Effector memory CD4-positive, alpha-beta T cell (primary cell): ENCODE data around the gene PLEKHD1.

ENCODE experiments used
- DNase-seq, 3 donors: peaks; one replicate each; pipeline ENCODE4 v3.0.0-alpha.2; 2020
- H3K27ac ChIP-seq: 2 replicates; pipeline ENCODE4 v1.7.0; 2013; ENCODE audit warnings: mild to moderate bottlenecking, low read length, moderate library complexity; ENCODE audit not compliant: insufficient read depth, poor library complexity, severe bottlenecking
- H3K27me3 ChIP-seq: replicated peaks from 2 replicates; pipeline ENCODE4 v1.7.0; 2013; ENCODE audit warnings: mild to moderate bottlenecking, low read length; ENCODE audit not compliant: insufficient read depth, control insufficient read depth, poor library complexity, severe bottlenecking
- H3K36me3 ChIP-seq: 2 replicates; pipeline ENCODE4 v1.7.0; 2013; ENCODE audit warnings: mild to moderate bottlenecking, low read length, moderate library complexity; ENCODE audit not compliant: control insufficient read depth, insufficient read depth
- H3K4me1 ChIP-seq: 2 replicates; pipeline ENCODE4 v1.7.0; 2013; ENCODE audit warnings: low read length, mild to moderate bottlenecking; ENCODE audit not compliant: control insufficient read depth, insufficient read depth, poor library complexity, severe bottlenecking
- H3K4me3 ChIP-seq: 2 replicates; pipeline ENCODE4 v1.7.0; 2013; ENCODE audit warnings: low read length, low read depth, mild to moderate bottlenecking; ENCODE audit not compliant: insufficient read depth, poor library complexity, severe bottlenecking
- H3K9me3 ChIP-seq: 2 replicates; pipeline ENCODE4 v1.7.0; 2013; ENCODE audit warnings: mild to moderate bottlenecking, low read length, moderate library complexity; ENCODE audit not compliant: control insufficient read depth

PLEKHD1 gene

GRCh38 chr14:69529563-69529962 lies 45.0 kb downstream of the PLEKHD1 start:
- H3K27me3 ChIP-seq = no peaks in the 10 kb centered on the region
- DNase-seq = no peak
- H3K4me3 ChIP-seq = no peak overlapping the region
- no peaks in the 10 kb centered on the region for H3K36me3 ChIP-seq
- H3K4me1 ChIP-seq = no peaks in the 10 kb centered on the region
- H3K27ac ChIP-seq = no peak overlapping the region
- no peaks in the 10 kb centered on the region for H3K9me3 ChIP-seq

DNA sequence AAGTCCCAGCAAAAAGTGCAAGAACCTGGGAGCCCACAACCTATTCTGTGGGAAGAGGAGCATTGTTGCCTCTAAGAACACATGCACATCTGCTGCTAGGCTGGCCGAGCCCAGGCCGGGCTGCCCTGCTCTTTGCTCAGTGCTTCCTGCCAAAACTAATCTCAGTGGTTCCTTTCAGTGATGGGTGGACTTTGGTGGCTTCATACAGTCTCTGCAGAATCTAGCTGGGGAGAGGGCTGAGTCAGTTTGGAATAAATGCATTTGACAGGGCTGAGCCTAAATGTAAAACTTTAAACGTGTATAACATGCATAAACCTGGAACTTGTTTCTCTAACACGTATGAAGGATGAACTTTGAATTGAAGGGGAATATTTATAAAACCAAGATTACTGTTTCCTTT lies 45.6 kb downstream of the PLEKHD1 start:
- Histone ChIP-seq H3K36me3 (no peaks in the 10 kb centered on the region), H3K4me3 (no peak overlapping the region), H3K9me3 (no peaks in the 10 kb centered on the region), H3K27ac (no peak overlapping the region), H3K4me1 (no peaks in the 10 kb centered on the region), H3K27me3 (no peaks in the 10 kb centered on the region)
- DNase-seq = no peak

- Histone ChIP-seq H3K27me3 (no peaks in the 10 kb centered on the region), H3K4me3 (no peak overlapping the region), H3K27ac (no peak overlapping the region), H3K4me1 (no peaks in the 10 kb centered on the region), H3K9me3 (no peaks in the 10 kb centered on the region), H3K36me3 (no peaks in the 10 kb centered on the region)
- DNase-seq = no peak
Observed at GRCh38 chr14:69531135-69531534, 46.6 kb downstream of the PLEKHD1 start.

DNA sequence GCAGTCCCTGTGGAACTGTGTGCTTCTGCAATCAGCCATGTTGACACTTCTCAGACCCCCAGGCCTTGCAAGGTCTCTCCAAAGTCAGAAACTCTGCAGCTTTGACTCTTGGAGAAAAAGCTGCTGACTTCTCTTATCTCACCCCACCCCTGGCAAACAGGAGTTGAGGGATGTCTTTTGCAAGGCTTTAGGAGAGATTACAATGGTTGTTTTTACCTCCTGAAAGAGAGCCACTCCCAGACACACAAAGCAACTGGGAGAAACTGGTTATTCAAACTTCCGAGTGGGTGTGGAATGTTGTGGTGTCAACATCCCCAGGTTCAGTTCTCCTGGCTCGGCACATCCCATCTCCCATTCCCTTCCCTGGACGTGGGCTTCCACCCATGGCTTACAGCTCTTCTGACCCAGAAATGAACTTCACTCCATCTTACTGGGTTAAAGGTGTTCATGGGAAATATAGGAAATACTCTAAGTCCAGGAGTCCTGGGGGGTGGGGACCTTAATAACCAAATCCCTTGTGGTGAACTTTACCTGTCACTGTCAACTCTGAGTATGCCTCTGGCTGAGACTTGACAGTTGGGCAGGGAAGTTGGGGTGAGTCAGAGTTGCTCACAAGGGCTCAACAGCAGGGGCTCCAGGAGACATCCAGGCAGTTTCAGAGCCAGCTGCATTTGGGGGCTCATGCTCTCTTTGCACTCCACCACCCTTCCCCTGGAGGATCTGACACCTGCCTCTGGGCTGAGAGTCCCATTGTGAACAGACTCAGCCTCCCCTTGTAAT lies 48.2 kb downstream of the PLEKHD1 start:
- no peaks in the 10 kb centered on the region for H3K4me1 ChIP-seq
- no peak overlapping the region for H3K4me3 ChIP-seq
- no peak for DNase-seq
- H3K9me3 ChIP-seq = no peaks in the 10 kb centered on the region
- H3K27ac ChIP-seq = no peak overlapping the region
- no peaks in the 10 kb centered on the region for H3K36me3 ChIP-seq
- H3K27me3 ChIP-seq = no peaks in the 10 kb centered on the region

DNA sequence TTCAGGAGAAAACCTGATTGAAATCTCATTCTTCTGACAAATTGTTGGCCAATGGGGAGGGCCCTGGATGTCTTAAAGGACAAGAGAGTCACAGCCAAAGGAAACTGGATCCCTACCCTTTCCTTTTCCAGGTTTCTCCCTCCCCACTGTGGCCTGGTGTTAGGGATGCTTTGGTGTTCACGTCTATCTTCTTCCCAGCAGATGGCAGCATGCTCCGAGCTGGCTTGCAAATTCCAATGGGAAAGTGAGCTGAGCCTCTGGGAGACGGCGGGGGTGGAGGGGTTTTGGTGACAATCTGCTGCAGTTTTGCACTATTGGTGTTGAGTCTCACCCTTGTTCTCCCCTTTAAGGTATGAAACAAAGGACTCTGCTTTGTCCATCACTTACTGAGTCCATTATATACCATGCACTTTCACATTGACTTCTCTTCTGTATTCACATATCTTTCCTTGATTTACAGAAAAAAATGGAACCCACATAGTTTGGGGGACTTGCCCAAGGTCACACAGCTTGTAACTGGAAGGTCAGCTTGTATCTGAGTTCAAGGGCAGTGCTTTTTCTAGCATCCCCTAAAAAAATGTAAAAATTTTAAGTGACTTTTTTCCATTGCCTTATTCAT lies 50.8 kb downstream of the PLEKHD1 start:
- Histone ChIP-seq H3K4me1 (no peaks in the 10 kb centered on the region), H3K9me3 (no peaks in the 10 kb centered on the region), H3K4me3 (no peak overlapping the region), H3K27ac (no peak overlapping the region), H3K36me3 (no peaks in the 10 kb centered on the region), H3K27me3 (no peaks in the 10 kb centered on the region)
- DNase-seq = no peak

- no peaks in the 10 kb centered on the region for H3K4me1 ChIP-seq
- no peak overlapping the region for H3K27ac ChIP-seq
- H3K9me3 ChIP-seq = no peaks in the 10 kb centered on the region
- no peaks in the 10 kb centered on the region for H3K36me3 ChIP-seq
- DNase-seq = no peak
- H3K4me3 ChIP-seq = no peak overlapping the region
- no peaks in the 10 kb centered on the region for H3K27me3 ChIP-seq
Observed at GRCh38 chr14:69536971-69537370, 52.4 kb downstream of the PLEKHD1 start.

- Histone ChIP-seq H3K27ac (no peak overlapping the region), H3K36me3 (no peaks in the 10 kb centered on the region), H3K27me3 (no peaks in the 10 kb centered on the region), H3K4me1 (no peaks in the 10 kb centered on the region), H3K9me3 (no peaks in the 10 kb centered on the region), H3K4me3 (no peak overlapping the region)
- no peak for DNase-seq
Observed at GRCh38 chr14:69537900-69538299, 53.4 kb downstream of the PLEKHD1 start.

- no peaks in the 10 kb centered on the region for H3K4me1 ChIP-seq
- H3K9me3 ChIP-seq = no peaks in the 10 kb centered on the region
- no peak overlapping the region for H3K27ac ChIP-seq
- H3K4me3 ChIP-seq = no peak overlapping the region
- no peaks in the 10 kb centered on the region for H3K27me3 ChIP-seq
- no peak for DNase-seq
- H3K36me3 ChIP-seq = no peaks in the 10 kb centered on the region
Observed at GRCh38 chr14:69538766-69539165, 54.2 kb downstream of the PLEKHD1 start.

GRCh38 chr14:69539631-69540410 lies 55.3 kb downstream of the PLEKHD1 start:
- Histone ChIP-seq H3K9me3 (no peaks in the 10 kb centered on the region), H3K27me3 (no peaks in the 10 kb centered on the region), H3K4me3 (no peak overlapping the region), H3K36me3 (no peaks in the 10 kb centered on the region), H3K27ac (no peak overlapping the region), H3K4me1 (no peaks in the 10 kb centered on the region)
- DNase-seq = no peak
